NCI-H1930 (cell line): ENCODE measurements around the gene NPIPA1.
"Not testable (repeated sequence)": the region's sequence is repeated elsewhere in the genome, so short reads cannot be mapped to it uniquely, and the experiment has no call there.

ENCODE experiments used
- DNase-seq, 2 experiments: peaks; one replicate each; lab custom pipeline; 2025; lab: John Stamatoyannopoulos, UW

NPIPA1 gene

DNA sequence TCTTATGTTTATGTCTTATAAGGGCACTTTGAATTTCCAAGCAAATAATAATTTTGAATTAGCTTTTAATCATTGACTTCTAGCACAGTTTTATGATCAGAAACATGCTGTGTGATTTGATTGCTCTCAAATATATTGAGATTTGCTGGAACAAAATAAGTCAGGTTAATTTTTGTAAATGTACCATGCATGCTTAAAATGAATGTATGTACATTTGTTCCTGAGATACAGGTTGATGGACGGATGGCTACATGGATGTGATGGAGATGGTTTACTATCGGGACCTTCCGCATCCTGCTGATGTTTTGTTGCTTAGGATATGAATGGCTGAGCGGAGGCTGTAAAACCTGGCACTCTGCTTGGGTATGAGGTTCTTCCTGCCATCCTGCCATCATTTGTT lies at the start of gene NPIPA1:
TSS of gene NPIPA1 (plus strand) at position 301 of the 400 bp plus-strand sequence. CDS start at position 301, 0 bp downstream.
- DNase-seq, result not testable (repeated sequence)

DNA sequence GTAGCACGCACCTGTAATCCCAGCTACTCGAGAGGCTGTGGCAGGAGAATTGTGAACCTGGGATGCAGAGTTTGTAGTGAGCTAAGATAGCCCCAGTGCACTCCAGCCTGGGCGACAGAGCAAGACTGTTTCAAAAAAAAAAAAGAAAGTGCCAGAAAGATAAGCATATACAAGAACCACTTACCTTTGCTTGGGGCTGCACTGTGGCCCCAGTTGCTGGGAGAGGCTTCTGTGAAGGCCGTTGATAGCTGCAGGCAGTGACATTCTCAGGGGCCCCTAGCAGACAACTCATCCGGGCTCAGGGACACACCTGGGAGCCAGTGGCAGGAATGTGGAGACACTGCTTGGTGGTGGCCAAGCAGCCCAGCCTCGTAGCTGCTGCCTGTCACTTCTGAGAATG lies 45.1 kb upstream of the NPIPA1 start:
- DNase-seq, result not testable (repeated sequence)

DNA sequence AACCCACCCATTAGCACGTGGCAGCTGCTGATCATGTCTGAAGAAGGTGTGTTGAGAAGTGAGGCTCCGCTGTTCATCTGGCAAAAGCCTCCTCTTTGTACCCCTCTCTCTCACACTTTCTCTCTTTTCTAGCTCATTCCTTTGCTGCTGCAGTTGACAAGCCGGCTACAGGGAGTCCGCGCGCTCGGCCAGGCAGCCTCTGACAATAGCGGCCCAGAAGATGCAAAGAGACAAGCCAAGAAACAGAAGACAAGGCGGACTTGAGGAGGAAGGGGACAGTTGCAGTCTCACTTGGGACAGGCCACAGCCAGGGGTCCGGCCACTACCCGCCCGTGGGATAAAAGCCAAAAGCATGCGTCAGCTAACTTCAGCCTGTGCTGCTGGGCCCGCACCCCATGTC lies 41.9 kb upstream of the NPIPA1 start:
- DNase-seq, result not testable (repeated sequence)

DNA sequence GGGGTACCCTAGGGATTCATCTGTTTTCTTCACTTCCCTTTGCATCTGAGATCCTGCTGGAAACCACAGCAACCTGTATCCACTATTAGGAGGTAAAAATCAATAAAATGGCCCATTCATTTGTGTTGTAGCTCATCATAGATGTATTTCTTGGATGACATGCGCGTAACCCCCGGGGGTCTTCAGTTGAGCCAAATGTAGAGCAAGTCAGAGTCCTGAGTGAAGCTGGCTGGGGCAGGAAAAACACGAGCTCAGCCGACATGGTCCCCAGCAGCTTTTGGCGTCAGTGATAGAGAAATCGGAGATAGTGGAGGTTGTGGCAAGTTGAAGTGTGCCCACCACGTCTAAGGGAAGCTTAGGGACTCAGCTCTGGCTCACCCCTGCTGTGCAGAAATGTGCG lies 41.2 kb upstream of the NPIPA1 start:
- DNase-seq, result not testable (repeated sequence)

DNA sequence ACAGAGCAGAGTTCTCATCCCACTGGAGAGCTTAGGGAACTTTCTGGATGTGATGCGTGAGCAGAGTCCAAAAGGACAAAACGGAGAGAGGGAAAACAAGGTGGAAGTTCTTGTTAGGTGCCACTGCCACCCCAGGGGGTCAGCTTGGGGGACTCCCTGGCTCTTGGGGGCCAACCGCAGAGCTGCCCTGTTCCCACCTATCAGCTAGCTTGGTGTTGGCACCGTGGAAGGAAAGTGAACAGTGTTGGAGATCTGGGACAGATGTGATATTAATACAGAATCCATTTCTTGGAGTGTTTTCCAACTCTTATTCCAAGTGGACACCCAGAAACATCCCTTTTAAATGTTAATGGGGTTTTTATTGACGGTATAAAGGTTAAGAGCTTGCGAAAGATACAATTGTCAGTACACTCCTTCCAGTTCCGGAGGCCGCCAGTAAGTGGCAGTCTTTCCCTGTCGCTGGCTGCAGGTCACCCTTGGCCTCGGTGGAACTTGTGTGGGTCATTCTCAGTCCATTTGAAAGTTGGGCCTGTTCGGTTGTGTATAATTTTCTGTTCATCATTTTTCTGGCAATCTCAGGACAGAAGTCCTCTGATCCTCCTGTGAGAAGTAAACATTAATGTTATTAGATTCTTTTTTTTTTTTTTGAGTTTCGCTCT lies 40.1 kb upstream of the NPIPA1 start:
- not testable (repeated sequence) for DNase-seq

DNA sequence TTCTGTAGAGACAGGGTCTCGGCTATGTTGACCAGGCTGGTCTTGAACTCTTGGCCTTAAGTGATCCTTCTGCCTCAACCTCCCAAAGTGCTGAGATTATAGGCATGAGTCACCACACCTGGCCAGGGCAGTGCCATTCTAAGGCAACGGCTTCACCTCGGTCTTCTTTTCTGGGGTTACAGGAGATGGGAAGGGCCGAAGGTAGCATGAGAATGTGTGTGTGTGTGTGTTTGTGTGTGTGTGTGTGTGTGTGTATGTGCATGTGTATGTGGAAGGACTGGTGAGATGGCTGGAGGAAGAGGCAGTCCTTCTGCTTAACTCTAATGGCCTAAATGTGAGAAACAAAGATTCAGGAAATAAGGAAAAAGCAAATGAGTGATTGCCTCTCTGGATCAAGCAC lies 39.1 kb upstream of the NPIPA1 start:
- DNase-seq, result not testable (repeated sequence)

DNA sequence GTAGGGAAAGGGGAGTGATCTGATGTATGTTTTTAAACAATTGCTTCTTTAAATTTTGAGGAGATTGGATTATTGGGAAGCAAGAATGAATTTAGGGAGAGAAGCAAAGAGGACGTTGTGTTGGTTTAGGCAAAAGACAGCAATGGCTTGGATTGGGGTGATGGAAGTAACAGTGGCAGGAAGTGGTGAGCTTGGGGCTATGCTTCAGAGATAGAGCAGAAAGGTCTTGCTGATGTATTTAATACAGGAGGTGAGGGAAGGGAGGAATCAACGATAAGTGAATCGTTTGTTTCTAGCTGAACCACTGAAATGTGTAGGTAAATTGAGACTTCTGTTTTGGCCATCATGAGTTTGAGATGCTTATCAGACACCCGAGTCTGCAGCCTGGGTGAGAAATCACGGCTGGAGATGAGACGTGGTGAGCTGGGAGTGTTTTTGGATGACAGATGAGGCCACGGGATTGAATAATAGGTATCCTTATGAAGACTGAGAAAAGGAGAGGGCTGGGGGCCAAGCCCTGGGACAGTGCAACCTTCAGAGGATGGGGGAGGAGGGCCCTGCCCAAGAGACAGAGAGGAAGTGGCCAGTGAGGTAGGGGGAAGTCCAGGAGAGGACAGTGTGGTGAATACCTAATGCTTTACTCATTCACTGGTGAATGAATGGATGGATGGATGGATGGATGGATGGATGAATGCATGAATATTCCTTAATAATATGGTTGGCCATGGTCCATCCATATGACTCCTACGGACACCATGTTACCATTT lies 33.9 kb upstream of the NPIPA1 start:
- DNase-seq, result not testable (repeated sequence)

DNA sequence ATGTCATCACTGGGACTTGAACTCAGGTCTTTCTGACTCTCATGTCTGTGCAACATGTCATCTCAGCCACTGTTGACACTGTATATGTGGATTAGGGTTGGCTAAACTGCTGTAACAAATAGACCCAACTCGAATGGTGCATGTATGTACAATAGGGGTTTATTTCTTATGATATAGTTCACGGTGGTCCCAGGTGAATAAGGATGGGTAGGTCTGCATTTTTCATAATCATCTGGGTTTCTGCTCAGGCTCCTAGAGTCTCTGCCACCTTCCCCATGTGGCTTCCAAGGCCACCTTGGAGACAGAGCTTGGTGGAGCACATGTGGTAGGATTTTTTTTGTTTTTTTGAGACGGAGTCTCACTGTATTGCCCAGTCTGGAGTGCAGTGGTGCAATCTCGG lies 27.5 kb upstream of the NPIPA1 start:
- not testable (repeated sequence) for DNase-seq

DNA sequence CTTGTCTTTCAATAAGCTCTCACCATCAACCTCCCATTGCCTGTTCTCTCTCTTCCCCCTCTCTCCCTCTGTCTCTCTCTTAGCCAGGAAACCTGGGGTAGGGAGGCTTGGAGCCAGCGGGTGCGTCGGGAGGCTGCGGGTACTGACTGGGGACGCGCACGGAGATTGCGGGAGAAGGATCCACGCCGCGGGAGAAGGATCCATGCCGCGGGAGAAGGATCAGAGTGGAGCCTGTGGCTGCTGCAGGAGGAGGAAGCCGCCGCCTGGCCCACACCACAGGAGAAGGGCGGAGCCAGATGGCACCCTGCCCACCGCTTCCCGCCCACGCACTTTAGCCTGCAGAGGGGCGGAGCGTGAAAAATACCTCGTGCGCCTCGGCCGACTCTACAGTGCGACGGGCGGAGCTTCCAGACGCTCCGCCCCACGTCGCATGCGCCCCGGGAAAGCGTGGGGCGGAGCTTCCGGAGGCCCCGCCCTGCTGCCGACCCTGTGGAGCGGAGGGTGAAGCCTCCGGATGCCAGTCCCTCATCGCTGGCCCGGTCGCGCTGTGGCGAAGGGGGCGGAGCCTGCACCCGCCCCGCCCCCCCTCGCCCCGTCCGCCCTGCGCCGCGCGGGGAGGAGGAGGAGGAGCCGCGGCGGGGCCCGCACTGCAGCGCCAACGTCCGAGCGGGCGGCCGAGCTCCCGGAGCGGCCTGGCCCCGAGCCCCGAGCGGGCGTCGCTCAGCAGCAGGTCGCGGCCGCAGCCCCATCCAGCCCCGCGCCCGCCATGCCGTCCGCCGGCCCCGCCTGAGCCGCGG lies 26.2 kb upstream of the NPIPA1 start:
- DNase-seq, result not testable (repeated sequence)

DNA sequence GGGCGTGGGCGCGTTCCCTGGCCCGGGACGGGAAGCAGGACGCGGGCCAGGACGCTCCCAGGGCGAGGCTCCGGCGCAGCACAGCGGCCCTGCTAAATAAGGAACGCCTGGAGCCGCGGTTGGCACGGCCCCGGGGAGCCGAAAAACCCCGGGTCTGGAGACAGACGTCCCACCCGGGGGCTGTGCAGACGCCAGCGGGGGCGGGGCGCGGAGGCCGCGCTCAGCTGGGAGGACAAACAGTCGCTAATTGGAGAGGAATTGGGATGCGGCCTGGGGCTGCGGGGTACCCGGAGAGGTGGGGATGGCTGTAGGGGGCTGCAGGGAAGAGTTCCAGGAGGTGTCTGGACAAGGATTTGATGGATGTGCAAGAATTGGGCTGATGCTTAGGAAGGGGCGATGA lies 25.3 kb upstream of the NPIPA1 start:
- DNase-seq, result not testable (repeated sequence)

DNA sequence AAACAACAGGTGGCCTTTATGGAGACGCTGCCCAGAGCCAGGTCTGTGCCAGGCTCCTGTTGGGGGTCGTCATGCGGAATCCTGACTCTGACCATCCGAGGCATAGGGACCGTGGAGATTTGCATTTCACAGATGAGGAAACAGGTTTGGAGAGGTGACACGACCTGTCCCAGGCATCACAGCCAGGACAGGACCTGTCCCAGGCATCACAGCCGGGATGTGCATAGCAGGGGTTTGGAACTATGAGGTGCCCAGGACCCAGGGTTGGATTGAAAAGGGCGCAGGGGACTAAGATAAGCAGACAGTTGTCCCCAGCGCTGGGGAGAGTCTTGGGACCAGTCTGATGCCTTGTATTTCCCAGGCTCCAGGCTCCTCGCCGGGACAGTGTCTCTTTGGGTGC lies 24.7 kb upstream of the NPIPA1 start:
- not testable (repeated sequence) for DNase-seq

DNA sequence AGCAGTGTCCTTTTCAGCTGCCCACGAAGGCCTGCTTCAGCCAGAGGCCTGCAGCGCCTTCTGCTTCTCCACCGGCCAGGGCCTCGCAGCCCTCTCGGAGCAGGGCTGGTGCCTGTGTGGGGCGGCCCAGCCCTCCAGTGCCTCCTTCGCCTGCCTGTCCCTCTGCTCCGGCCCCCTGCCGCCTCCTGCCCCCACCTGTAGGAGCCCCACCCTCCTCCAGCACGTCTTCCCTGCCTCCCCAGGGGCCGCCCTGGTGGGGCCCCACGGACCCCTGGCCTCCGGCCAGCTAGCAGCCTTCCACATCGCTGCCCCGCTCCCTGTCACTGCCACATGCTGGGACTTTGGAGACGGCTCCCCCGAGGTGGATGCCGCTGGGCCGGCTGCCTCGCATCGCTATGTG lies 18.7 kb upstream of the NPIPA1 start:
- not testable (repeated sequence) for DNase-seq

DNA sequence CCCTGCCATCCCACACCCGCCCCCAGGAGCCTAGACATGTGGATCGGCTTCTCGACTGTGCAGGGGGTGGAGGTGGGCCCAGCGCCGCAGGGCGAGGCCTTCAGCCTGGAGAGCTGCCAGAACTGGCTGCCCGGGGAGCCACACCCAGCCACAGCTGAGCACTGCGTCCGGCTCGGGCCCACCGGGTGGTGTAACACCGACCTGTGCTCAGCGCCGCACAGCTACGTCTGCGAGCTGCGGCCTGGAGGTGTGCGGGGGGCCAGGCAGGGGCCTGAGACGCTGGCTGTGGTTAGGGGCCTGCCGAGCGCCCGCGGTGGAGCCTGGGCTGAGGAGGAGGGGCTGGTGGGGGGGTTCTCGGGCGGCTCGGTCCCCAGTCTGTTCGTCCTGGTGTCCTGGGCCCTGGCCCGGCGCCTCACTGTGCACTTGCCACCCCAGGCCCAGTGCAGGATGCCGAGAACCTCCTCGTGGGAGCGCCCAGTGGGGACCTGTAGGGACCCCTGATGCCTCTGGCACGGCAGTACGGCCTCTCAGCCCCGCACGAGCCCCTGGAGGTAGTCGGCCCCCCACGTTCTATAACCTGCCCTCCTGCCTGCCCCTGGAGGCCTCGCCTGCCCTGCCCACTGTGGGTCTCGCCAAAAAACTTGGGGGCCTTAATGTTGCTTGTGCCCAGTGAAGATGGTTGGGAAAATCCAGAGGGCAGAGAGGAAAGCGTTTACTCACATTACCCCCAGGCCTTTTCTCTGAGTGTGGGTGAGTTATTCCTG lies 17.2 kb upstream of the NPIPA1 start:
- DNase-seq, result not testable (repeated sequence)

DNA sequence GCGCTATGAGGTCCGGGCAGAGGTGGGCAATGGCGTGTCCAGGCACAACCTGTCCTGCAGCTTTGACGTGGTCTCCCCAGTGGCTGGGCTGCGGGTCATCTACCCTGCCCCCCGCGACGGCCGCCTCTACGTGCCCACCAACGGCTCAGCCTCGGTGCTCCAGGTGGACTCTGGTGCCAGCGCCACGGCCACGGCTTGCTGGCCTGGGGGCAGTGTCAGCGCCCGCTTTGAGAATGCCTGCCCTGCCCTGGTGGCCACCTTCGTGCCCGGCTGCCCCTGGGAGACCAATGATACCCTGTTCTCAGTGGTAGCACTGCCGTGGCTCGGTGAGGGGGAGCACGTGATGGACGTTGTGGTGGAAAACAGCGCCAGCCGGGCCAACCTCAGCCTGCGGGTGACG lies 15.0 kb upstream of the NPIPA1 start:
- not testable (repeated sequence) for DNase-seq

DNA sequence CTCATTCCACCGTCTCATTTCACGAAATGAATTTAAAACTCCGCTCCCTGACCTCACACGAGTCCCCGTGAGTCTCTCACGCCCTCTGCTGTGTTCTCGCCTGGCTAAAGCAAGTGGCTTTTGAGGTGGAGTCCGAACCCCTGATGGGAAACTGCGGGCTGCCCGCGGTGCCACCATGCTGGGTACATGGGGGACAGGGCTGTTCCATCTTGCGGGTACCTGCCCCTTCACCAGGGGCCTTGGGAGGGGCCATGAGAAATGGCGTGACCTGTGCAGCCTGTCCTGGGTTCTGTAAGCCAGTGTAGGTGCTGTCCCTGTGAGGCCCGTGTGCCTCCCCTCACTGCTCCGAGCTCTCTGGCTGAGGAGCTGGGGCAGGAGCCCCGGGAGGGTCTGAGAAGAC lies 14.3 kb upstream of the NPIPA1 start:
- not testable (repeated sequence) for DNase-seq

DNA sequence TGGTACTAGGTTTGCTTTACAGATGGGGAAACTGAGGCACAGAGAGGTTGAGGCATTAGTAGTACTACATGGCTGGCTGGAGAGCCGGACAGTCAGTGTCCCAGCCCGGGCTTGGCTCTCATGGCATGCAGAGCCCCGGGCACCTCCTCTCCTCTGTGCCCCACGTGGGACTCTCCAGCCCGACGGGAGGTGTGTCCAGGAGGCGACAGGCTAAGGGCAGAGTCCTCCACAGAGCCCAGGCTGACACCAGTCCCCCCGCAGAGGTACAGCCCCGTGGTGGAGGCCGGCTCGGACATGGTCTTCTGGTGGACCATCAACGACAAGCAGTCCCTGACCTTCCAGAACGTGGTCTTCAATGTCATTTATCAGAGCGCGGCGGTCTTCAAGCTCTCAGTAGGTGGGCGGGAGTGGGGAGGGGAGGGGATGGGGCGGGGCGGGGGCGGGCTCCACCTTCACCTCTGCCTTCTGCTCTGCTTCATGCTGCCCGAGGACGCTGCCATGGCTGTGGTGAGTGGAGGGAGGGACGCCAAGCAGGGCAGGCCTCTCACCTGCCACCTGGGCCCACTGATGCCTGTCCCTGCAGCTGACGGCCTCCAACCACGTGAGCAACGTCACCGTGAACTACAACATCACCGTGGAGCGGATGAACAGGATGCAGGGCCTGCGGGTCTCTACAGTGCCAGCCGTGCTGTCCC lies 13.7 kb upstream of the NPIPA1 start:
- DNase-seq, result not testable (repeated sequence)

DNA sequence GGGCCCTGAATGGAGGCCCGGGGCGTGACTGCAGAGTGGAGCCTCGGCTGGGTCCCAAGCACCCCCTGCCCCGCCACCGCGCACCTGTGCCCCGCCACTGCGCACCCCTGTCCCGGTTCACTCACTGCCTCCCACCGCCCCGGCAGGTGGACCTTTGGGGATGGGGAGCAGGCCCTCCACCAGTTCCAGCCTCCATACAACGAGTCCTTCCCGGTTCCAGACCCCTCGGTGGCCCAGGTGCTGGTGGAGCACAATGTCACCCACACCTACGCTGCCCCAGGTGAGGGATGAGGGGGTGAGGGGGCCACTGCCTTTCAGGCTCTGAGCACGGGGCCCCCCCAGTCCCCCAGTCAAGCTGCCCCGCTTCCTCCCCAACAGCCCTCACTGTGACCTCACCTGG lies 12.9 kb upstream of the NPIPA1 start:
- DNase-seq, result not testable (repeated sequence)

DNA sequence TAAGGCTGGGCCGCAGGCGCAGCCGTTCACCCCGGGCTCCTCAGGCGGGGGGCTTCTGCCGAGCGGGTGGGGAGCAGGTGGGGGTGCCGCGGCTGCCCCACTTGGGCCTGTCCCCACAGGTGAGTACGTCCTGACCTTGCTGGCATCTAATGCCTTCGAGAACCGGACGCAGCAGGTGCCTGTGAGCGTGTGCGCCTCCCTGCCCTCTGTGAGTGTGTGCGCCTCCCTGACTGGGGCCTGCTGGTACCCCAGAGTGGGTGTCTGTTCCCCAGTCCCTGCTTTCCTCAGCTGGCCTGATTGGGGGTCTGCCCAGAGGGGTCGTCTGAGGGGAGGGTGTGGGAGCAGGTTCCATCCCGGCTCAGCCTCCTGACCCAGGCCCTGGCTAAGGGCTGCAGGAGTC lies 12.3 kb upstream of the NPIPA1 start:
- DNase-seq, result not testable (repeated sequence)

DNA sequence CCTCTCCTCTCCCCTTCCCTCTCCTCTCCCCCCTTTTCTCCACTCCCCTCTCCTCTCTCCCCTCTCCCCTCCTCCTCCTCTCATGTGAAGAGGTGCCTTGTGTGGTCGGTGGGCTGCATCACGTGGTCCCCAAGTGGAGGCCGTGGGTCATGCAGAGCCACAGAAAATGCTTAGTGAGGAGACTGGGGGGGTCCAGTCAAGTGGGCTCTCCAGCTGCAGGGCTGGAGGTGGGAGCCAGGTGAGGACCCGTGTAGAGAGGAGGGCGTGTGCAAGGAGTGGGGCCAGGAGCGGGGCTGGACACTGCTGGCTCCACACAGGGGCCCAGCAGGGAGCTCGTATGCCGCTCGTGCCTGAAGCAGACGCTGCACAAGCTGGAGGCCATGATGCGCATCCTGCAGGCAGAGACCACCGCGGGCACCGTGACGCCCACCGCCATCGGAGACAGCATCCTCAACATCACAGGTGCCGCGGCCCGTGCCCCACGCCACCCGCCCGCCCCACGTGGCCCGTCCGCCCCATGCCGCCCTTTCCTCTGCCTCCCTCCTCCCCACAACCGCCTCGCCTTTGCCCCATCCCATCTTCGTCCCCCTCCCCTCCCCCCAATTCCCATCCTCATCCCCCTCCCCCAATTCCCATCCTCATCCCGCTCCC lies 9.1 kb upstream of the NPIPA1 start:
- not testable (repeated sequence) for DNase-seq

DNA sequence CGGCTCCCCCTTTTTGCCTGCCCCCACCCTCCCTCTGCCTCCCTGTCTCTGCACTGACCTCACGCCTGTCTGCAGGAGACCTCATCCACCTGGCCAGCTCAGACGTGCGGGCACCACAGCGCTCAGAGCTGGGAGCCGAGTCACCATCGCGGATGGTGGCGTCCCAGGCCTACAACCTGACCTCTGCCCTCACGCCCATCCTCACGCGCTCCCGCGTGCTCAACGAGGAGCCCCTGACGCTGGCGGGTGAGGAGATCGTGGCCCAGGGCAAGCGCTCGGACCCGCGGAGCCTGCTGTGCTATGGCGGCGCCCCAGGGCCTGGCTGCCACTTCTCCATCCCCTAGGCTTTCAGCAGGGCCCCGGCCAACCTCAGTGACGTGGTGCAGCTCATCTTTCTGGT lies 8.1 kb upstream of the NPIPA1 start:
- DNase-seq, result not testable (repeated sequence)

DNA sequence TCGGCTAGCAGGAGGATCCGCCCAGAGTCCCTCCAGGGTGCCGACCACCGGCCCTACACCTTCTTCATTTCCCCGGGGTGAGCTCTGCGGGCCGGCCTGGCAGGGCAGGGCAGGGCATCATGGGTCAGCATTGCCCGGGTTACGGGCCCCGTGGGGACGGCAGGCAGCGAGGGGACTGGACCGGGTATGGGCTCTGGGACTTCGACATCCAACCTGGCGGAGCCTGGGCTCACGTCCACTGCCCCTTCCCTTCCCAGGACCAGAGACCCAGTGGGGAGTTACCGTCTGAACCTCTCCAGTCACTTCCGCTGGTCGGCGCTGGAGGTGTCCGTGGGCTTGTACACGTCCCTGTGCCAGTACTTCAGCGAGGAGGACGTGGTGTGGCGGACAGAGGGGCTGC lies 7.0 kb upstream of the NPIPA1 start:
- not testable (repeated sequence) for DNase-seq
